Renal cortical epithelial cell (primary cell): Measurements from ENCODE around the gene CCNK. TPM values are rescaled to one million over a fixed set of nuclear protein-coding genes. Genes with fewer than 3 reads are reported as not detected.

Experiments used
- DNase-seq: peaks from one replicate; pipeline ENCODE4 v3.0.0-alpha.2; 2011; ENCODE audit warnings: low read depth
- total RNA-seq: library from RNA; depleted of rRNA; stranded (reverse); fragments of >200 nt; gene quantifications from 2 replicates; pipeline ENCODE4 v1.2.3, GENCODE V29; 2014

Gene CCNK
- total RNA-seq, 1 donor from 2014 or later, result 49.1 TPM

DNA sequence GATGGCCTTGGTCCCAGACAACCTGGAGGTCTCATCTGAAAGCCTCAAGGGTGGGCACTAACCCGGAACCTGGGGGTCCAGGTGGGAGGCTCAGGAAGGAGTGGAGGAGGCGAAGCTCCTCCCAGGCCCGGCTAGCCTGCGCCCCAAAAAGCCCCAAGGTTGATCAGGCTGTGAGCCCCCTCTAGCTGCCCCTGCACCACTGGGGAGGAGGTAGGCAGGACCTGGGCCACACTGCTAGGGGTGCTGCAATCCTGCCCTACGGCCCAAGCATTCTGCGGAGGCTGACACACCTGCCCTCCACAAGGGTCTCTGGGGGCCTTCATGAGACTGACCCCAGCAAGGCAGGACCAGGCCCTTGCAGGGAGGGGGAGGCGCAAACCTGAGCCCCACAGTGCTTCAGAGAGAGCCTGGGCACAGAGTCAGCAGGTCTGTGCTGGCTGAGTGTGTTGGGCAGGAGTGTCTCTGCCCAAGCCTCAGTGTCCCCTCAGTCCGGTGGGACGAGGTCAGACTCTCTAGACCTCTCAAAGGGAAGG is 70.9 kb downstream of the CCNK start:
- DNase-seq, result no peak

GRCh38 chr14:99552572-99553216 is 71.5 kb downstream of the CCNK start:
- DNase-seq, result no peak

GRCh38 chr14:99554184-99554583 is 73.0 kb downstream of the CCNK start:
- no peak for DNase-seq

DNA sequence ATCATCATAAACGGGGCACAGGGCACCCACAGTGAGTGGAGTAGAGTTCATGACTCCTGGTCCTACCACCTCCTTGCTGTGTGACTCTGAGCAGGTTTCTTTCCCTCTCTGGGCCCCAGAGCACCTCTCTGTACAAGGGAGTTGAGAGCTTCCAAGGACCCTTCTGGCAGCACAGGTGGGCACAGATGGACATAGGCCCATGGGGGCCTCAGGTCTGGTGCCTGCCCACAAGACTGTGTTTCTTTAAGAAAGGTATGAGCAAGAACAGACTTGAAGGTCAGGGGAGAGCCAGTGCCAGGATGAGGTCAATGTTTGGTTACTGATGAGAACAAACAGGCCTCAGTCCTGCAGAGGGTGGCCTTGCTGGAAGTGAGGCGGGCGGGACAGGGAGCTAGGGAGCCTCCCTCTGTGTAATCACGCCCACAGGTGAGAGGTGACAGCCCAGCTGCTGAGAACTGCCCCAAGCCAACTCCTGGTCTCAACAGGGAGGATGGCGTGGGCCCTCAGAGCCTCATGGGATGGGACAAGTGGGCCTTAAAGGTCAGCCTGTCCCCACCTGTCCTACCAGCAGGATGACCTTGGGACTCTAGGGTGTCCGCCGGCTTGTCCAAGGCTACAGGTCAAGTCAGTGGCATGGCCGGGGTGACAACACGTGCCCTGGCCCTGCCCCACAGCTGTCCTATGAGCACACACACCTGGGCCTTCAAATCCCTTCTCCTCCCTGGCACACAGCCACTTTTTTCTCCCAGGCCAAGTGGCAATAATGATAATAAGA is 73.7 kb downstream of the CCNK start:
- no peak for DNase-seq

DNA sequence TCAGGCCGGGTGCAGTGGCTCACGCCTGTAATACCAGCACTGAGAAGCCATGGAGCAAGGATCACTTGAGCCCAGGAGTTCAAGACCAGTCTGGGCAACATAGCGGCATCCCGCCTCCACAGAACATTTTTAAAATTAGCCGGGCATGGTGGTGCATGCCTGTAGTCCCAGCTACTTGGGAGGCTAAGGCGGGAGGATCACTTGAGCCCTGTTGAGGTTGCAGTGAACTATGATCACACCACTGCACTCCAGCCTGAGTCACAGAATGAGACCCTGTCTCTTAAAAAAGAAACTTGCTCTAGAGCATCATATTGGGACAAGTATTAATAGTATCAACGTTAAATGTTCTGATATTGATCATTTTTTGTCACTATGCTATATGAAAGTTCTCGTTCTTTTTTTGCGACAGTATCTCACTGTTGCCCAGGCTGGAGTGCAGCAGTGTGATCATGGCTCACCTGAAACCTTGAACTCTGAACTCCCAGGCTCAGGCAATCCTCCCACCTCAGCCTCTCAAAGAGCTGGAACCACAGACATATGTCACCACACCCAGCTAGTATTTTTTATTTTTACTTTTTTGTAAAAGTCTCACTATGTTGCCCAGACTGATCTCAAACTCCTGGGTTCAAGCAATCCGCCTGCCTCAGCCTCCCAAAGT is 75.1 kb downstream of the CCNK start:
- DNase-seq, result no peak

GRCh38 chr14:99559286-99559990 is 78.2 kb downstream of the CCNK start:
- no peak for DNase-seq

DNA sequence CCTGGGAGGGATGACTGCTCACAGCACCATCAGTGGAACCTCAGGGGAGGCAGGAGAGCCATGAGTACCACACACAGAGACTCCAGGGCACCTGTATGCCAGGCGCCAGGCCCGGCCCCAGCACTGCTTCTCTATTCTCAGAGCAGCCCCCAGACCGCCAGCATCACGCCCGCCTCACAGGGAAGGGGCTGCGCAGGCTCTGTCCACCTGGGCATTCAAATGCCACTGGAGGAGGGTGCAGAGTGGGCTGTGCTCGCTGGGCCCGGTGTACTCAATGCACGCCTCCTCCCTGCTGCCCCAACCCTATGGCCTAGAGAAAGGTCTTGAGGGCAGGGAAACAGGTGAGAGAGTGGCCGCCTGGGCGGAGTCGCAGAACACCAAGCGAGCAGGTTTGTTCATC is 79.2 kb downstream of the CCNK start:
- DNase-seq, result no peak

DNA sequence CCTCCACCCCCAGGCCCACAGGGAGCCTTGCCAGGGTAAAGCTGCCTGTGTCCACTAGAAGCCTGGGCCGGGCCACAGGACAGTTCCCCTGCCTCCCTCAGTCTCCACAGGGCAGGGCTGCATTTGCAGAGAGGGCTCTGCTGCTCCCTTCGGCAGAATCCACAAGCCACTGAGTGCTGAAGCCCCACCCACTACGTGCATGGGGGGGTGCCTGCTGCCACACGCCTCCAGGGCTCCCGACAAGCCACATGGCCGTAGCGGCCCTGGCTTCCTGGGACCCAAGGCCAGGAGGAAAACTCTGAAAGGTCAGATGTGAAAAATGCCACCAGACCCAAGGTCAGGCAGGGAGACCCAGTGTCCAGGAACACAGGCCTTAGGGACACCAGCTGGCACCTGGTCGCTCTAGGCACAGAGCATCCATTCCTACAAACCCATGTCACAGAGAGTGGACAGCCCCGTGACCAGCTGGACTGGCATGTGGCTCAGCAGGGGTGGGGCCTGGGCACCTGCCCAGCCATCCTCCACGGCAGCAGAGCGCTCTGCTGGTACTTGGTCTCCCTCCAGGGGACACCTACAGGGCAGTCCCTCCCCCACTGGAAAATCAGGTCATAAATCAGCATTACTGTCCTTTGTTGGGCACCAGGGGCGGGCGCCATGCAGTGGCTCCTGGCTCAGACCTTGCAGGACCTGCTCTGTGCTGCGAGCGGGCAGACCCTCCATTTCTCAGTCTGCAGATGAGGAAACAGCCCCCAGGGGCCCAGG is 79.9 kb downstream of the CCNK start:
- DNase-seq, result no peak

GRCh38 chr14:99561864-99562263 is 80.7 kb downstream of the CCNK start:
- DNase-seq, result no peak

Other genes starting within 250 kb of the CCNK start
- 0.17 and 0.20 TPM in 2 replicates for gene BCL11B, start 209.2 kb upstream of the CCNK start, total RNA-seq
- gene SETD3, start 550 bp upstream of the CCNK start, total RNA-seq, result 85.9 and 96.7 TPM in 2 replicates
- gene CCDC85C, start 122.8 kb downstream of the CCNK start, total RNA-seq, result 11.0 and 11.6 TPM in 2 replicates
- 1.8 and 2.6 TPM in 2 replicates for gene HHIPL1, start 163.7 kb downstream of the CCNK start, total RNA-seq
- gene CYP46A1, start 202.9 kb downstream of the CCNK start, total RNA-seq, result 0.50 TPM in 1 of 2 replicates, not detected in the other